GM12892 (cell line): ENCODE results near the gene C10orf95.

Experiments used
- POLR2A ChIP-seq: IDR thresholded peaks from 2 replicates; pipeline ENCODE4 v1.6.1; 2011; ENCODE audit warnings: low read depth, low read length, control low read depth
- POLR2AphosphoS5 ChIP-seq: IDR thresholded peaks from 2 replicates; pipeline ENCODE4 v1.6.1; 2011; ENCODE audit warnings: low read depth, low read length, control low read depth
- TAF1 ChIP-seq: IDR thresholded peaks from 2 replicates; pipeline ENCODE4 v1.6.1; 2011; ENCODE audit warnings: low read depth, mild to moderate bottlenecking, control low read depth, low read length, borderline replicate concordance

- TF ChIP-seq POLR2AphosphoS5 (no peak), TAF1 (no peak), POLR2A (no peak)
Measured at GRCh38 chr10:102414749-102415148, 36.6 kb downstream of the C10orf95 start.
